ENCODE measurements around the gene MYOZ1.

The MYOZ1 gene

GRCh38 chr10:73634421-73634820 lies 6.9 kb downstream of the MYOZ1 start:
- Histone ChIP-seq H3K4me3 (ENCODE audit: low read depth, low read length) (no peak overlapping the region), H3K27me3 (replicated peaks) (no peaks in the 10 kb centered on the region), H3K27ac (no peak overlapping the region), H3K36me3 (replicated peaks) (no peaks in the 10 kb centered on the region)
- no peak for TF ChIP-seq CTCF (IDR thresholded peaks at IDR 0.05; ENCODE audit: low read depth, low read length, missing control alignments)
- in situ Hi-C loops (cut with HindIII; ENCODE audit: low pct_ligation_motif_present, low sequenced_read_pairs): no loop called here
- no peak for DNase-seq

- H3K27ac ChIP-seq: no peak overlapping the region
- TF ChIP-seq CTCF (IDR thresholded peaks at IDR 0.05; ENCODE audit: low read depth, low read length, missing control alignments): no peak
- H3K36me3 ChIP-seq (replicated peaks): no peaks in the 10 kb centered on the region
- no peak overlapping the region for H3K4me3 ChIP-seq (ENCODE audit: low read depth, low read length)
- in situ Hi-C loops (cut with HindIII; ENCODE audit: low pct_ligation_motif_present, low sequenced_read_pairs): no loop called here
- DNase-seq: no peak
- no peaks in the 10 kb centered on the region for H3K27me3 ChIP-seq (replicated peaks)
Observed at GRCh38 chr10:73629165-73629564, 12.1 kb downstream of the MYOZ1 start.

- no peak overlapping the region for H3K27ac ChIP-seq
- in situ Hi-C loops (cut with HindIII; ENCODE audit: low pct_ligation_motif_present, low sequenced_read_pairs): no loop called here
- TF ChIP-seq CTCF (IDR thresholded peaks at IDR 0.05; ENCODE audit: low read depth, low read length, missing control alignments): no peak
- no peak overlapping the region for H3K4me3 ChIP-seq (ENCODE audit: low read depth, low read length)
- H3K36me3 ChIP-seq (replicated peaks): no peaks in the 10 kb centered on the region
- no peak for DNase-seq
- H3K27me3 ChIP-seq (replicated peaks): no peaks in the 10 kb centered on the region
Observed at GRCh38 chr10:73628405-73628804, 12.9 kb downstream of the MYOZ1 start.

GRCh38 chr10:73627300-73627699 lies 14.0 kb downstream of the MYOZ1 start:
- H3K27me3 ChIP-seq (replicated peaks): no peaks in the 10 kb centered on the region
- H3K36me3 ChIP-seq (replicated peaks): no peaks in the 10 kb centered on the region
- H3K4me3 ChIP-seq (ENCODE audit: low read depth, low read length): no peak overlapping the region
- no peak overlapping the region for H3K27ac ChIP-seq
- DNase-seq: no peak
- in situ Hi-C loops (cut with HindIII; ENCODE audit: low pct_ligation_motif_present, low sequenced_read_pairs): no loop called here
- TF ChIP-seq CTCF (IDR thresholded peaks at IDR 0.05; ENCODE audit: low read depth, low read length, missing control alignments): no peak

- peak overlapping the region; percentile 70 for H3K27ac ChIP-seq
- H3K36me3 ChIP-seq (replicated peaks): no peaks in the 10 kb centered on the region
- TF ChIP-seq CTCF (IDR thresholded peaks at IDR 0.05; ENCODE audit: low read depth, low read length, missing control alignments): no peak
Observed at GRCh38 chr10:73625884-73626752, 15.2 kb downstream of the MYOZ1 start.

More at GRCh38 chr10:73625884-73626752, 15.2 kb downstream of the MYOZ1 start:
- in situ Hi-C loops (cut with HindIII; ENCODE audit: low pct_ligation_motif_present, low sequenced_read_pairs): no loop called here
- H3K4me3 ChIP-seq (ENCODE audit: low read depth, low read length): peak overlapping the region; percentile 93
- H3K27me3 ChIP-seq (replicated peaks): no peaks in the 10 kb centered on the region
- peak; percentile 97 for DNase-seq
